Thoracic aorta (tissue), 2 donors: ENCODE results near the gene DTD1. TPM values are rescaled to one million over a fixed set of nuclear protein-coding genes. Genes with fewer than 3 reads are reported as not detected.

ENCODE experiments used
- ATAC-seq: fragments of 150-250 bp; one replicate; pipeline ENCODE4 v1.8.0; 2017; ENCODE audit warnings: low read depth; ENCODE audit not compliant: insufficient number of reproducible peaks, low FRiP score
- DNase-seq: peaks from one replicate; pipeline ENCODE4 v3.0.0-alpha.2; 2020; ENCODE audit warnings: low spot score
- H3K27ac ChIP-seq, 2 donors: fragments of 200-600 bp; sonication (generic); 1 replicate in 1 of 2; 2 replicates in 1 of 2; pipeline ENCODE4 v1.5.1; 2016; ENCODE audit warnings: mild to moderate bottlenecking in 2 of 2, moderate library complexity in 2 of 2
- H3K27me3 ChIP-seq: fragments of 200-600 bp; sonication (generic); replicated peaks from 2 replicates; pipeline ENCODE4 v1.6.0; 2016; ENCODE audit warnings: mild to moderate bottlenecking; ENCODE audit not compliant: insufficient read depth
- H3K36me3 ChIP-seq: fragments of 200-600 bp; sonication (generic); one replicate; pipeline ENCODE4 v1.5.1; 2016
- H3K4me1 ChIP-seq, 2 donors: fragments of 200-600 bp; sonication (generic); 1 replicate in 1 of 2; 2 replicates in 1 of 2; pipeline versions ENCODE4 v1.5.1 to v1.6.0; 2016; ENCODE audit warnings: low read depth in 2 of 2, mild to moderate bottlenecking in 1 of 2; ENCODE audit not compliant: control insufficient read depth in 1 of 2
- H3K4me3 ChIP-seq: fragments of 200-600 bp; sonication (generic); 2 replicates; pipeline ENCODE4 v1.5.1; 2016; ENCODE audit warnings: mild to moderate bottlenecking
- H3K9me3 ChIP-seq: fragments of 200-600 bp; sonication (generic); 2 replicates; pipeline ENCODE4 v1.5.1; 2016
- CTCF ChIP-seq: fragments of 200-600 bp; sonication (generic); IDR thresholded peaks from one replicate; pipeline ENCODE4 v1.5.1; 2019; ENCODE audit warnings: antibody characterized with exemption
- total RNA-seq, 2 donors: library from RNA; depleted of rRNA; stranded (reverse); fragments of >200 nt; gene quantifications; one replicate each; pipeline versions ENCODE4 v1.1.0 to v1.2.3, GENCODE V29; 2016

The DTD1 gene
- total RNA-seq, 2 donors from 2014 or later = 29.6 to 36.9 TPM

GRCh38 chr20:18571578-18571977, 16.3 kb upstream of the DTD1 start:
- TF ChIP-seq CTCF = no peak
- ATAC-seq (no peak), DNase-seq (no peak)
- Histone ChIP-seq H3K27me3 (no peaks in the 10 kb centered on the region), H3K4me1 (peaks cover 3 to 8% of the 10 kb centered on the region in 2 donors), H3K9me3 (no peaks in the 10 kb centered on the region), H3K36me3 (peaks cover 7% of the 10 kb centered on the region), H3K27ac (no peak overlapping the region), H3K4me3 (no peak overlapping the region)

GRCh38 chr20:18577942-18578341, 9.9 kb upstream of the DTD1 start:
- H3K36me3 ChIP-seq = no peaks in the 10 kb centered on the region
- no peaks in the 10 kb centered on the region for H3K4me1 ChIP-seq
- H3K9me3 ChIP-seq = no peaks in the 10 kb centered on the region
- H3K4me3 ChIP-seq = no peak overlapping the region
- no peak for DNase-seq
- no peak overlapping the region for H3K27ac ChIP-seq
- no peak for TF ChIP-seq CTCF
- no peaks in the 10 kb centered on the region for H3K27me3 ChIP-seq
- ATAC-seq = no peak

GRCh38 chr20:18578581-18578980, 9.3 kb upstream of the DTD1 start:
- Histone ChIP-seq H3K4me1 (no peaks in the 10 kb centered on the region), H3K9me3 (no peaks in the 10 kb centered on the region), H3K27ac (no peak overlapping the region), H3K36me3 (no peaks in the 10 kb centered on the region), H3K27me3 (no peaks in the 10 kb centered on the region), H3K4me3 (no peak overlapping the region)
- ATAC-seq (no peak), DNase-seq (no peak)
- no peak for TF ChIP-seq CTCF

GRCh38 chr20:18580012-18580411, 7.8 kb upstream of the DTD1 start:
- Histone ChIP-seq H3K27ac (no peak overlapping the region), H3K4me1 (no peaks in the 10 kb centered on the region), H3K9me3 (no peaks in the 10 kb centered on the region), H3K4me3 (no peak overlapping the region), H3K36me3 (no peaks in the 10 kb centered on the region), H3K27me3 (no peaks in the 10 kb centered on the region)
- no peak for DNase-seq
- ATAC-seq = no peak
- TF ChIP-seq CTCF = no peak

GRCh38 chr20:18585134-18585533, 2.7 kb upstream of the DTD1 start:
- H3K9me3 ChIP-seq = no peaks in the 10 kb centered on the region
- no peak for DNase-seq
- H3K4me3 ChIP-seq = no peak overlapping the region
- H3K27me3 ChIP-seq = no peaks in the 10 kb centered on the region
- no peaks in the 10 kb centered on the region for H3K36me3 ChIP-seq
- H3K4me1 ChIP-seq = peaks cover 9 to 17% of the 10 kb centered on the region in 2 donors
- no peak overlapping the region for H3K27ac ChIP-seq
- no peak for TF ChIP-seq CTCF
- ATAC-seq = no peak
